ENCODE measurements around the gene BPNT1. TPM values are rescaled to one million over a fixed set of nuclear protein-coding genes. Genes with fewer than 3 reads are reported as not detected.
"Not testable (repeated sequence)": the region's sequence is repeated elsewhere in the genome, so short reads cannot be mapped to it uniquely, and the experiment has no call there.

BPNT1 gene
- total RNA-seq, 2 donors from 2014 or later = 6.0 to 9.4 TPM

DNA sequence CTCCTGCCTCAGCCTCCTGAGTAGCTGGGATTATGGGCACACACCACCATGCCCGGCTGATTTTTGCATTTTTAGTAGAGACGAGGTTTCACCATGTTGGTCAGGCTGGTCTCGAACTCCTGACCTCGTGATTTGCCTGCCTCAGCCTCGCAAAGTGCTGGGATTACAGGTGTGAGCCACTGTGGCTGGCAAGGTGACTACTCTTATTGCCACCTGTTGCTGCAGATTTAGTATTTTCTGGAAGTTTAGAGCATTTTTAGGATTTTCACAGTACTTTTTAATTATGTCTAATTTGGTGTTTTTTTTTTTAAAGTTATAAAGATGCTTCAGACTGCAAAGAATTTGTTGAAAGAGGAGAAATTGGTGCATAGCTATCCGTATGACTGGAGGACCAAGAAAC, 20.9 kb upstream of the BPNT1 start:
- H3K27me3 Mint-ChIP-seq; H3K36me3 Mint-ChIP-seq (ENCODE audit: low read depth); H3K4me1 Mint-ChIP-seq; DNase-seq; H3K4me3 Mint-ChIP-seq; H3K27ac Mint-ChIP-seq; ATAC-seq; H3K9me3 ChIP-seq (ENCODE audit: control insufficient read depth, low read length, poor library complexity, severe bottlenecking): not testable (repeated sequence)

DNA sequence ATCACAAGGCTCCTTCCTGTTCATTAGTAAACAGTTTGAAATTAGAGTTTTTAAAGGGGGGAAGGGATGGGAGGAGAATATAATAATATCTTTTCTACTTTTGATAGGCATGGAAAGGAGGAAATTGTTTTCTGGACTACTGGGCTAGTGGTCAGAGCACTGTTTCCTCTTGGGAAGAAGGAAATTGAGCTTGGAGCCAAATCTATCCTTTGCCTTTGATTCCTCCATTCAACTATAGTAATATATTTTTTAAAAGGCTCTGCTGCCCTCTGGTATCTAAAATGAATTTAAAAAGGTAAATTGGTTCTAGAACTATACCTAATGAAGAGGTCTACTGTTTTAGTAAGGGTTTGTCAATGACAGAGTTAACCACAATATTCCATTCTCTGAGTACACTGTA, 10.2 kb upstream of the BPNT1 start:
- H3K9me3 ChIP-seq (ENCODE audit: control insufficient read depth, low read length, poor library complexity, severe bottlenecking) = no peaks in the 10 kb centered on the region
- DNase-seq (no peak), ATAC-seq (no peak)
- peaks cover 11% of the 10 kb centered on the region for H3K4me1 Mint-ChIP-seq
- no peaks in the 10 kb centered on the region for H3K27me3 Mint-ChIP-seq
- peak overlapping the region; percentile 21 for H3K27ac Mint-ChIP-seq
- peaks cover 5% of the 10 kb centered on the region for H3K36me3 Mint-ChIP-seq (ENCODE audit: low read depth)
- no peak overlapping the region for H3K4me3 Mint-ChIP-seq

DNA sequence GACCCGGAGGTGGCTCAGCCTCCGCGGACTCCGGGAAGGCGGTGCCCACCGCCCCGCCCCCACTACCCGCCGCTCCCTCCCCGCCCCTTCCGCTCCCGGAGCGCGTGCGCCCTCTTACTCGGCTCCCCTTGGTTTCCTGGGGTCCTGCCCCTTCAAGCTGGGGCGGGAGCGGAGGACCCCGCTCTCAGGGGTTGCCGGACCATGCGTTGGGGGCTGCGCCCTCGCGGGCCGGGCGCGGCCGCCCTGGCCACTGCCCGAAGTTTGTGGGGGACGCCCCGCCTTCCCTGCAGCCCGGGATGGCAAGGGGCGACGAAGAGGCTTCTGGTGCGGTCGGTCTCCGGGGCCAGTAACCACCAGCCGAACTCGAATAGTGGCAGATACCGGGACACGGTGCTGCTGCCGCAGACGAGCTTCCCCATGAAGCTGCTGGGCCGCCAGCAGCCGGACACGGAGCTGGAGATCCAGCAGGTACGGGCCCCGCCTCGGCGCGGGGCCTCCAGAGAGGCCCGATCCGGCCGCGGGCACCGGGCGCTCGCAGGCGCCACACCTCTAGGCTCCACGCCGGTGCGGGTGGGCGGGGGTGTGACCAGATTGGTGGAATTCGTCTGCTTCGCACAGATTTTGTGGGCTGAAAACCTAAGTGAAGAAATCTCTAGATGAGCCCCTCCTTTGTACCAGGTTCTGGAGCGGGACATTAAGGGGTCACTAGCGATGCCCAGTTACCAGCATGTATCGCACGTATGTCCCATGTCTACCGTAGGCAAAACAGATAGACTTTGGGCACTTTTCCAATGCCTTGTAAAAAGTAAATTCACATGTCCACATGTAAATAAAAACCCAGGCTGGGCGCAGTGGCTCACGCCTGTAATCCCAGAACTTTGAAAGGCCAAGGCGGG, 4.7 kb upstream of the BPNT1 start, which contains the start of gene IARS2:
Gene IARS2, plus strand, starts transcription at position 117 of the 896 bp plus-strand sequence. Its CDS starts 85 bp downstream, at position 202.
- ATAC-seq = peak; percentile 85
- peaks cover 20% of the 10 kb centered on the region for H3K4me1 Mint-ChIP-seq
- peak within 1 kb of the TSS; percentile 60 for H3K27ac Mint-ChIP-seq
- H3K36me3 Mint-ChIP-seq (ENCODE audit: low read depth) = peaks cover 5% of the 10 kb centered on the region
- H3K9me3 ChIP-seq (ENCODE audit: control insufficient read depth, low read length, poor library complexity, severe bottlenecking) = no peaks in the 10 kb centered on the region
- no peaks in the 10 kb centered on the region for H3K27me3 Mint-ChIP-seq
- DNase-seq = peak; percentile 87 to 94 (median 91)
- peak within 1 kb of the TSS; percentile 74 for H3K4me3 Mint-ChIP-seq

DNA sequence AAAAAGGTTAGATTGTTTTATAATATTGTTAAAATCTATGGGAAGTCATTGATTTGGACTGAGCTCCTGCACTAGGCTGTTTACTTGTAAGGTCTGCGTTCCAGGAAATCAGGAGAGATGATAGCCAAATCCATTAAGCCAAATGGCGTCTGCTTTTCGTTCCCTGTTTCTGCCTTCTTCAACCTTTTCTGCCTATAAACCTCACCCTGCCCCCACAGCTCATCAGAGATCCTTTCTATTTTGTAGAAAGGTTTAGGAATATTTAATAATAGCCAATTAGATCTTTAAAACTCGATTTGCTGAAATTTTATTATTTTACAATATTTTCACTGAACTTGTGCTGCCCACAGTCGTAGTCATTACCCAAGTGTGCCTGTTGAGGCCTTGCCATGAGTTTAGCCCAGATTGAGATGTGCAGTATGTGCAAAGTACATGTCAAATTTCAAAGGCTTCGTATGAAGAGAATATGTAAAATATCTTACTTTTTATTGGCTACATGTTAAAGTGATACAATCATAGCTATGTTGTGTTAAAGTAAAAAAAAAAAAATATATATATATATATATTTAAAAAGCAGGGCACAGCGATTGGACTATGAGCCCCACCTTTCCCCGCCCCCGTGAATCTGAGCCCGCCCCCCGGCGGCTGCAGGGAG, 3.9 kb upstream of the BPNT1 start:
- peak; percentile 1 for ATAC-seq
- Mint-ChIP-seq H3K4me1 (peaks cover 20% of the 10 kb centered on the region), H3K27ac (peak overlapping the region; percentile 37), H3K36me3 (ENCODE audit: low read depth) (peaks cover 5% of the 10 kb centered on the region), H3K27me3 (no peaks in the 10 kb centered on the region), H3K4me3 (peak overlapping the region; percentile 74)
- no peak for DNase-seq
- no peaks in the 10 kb centered on the region for H3K9me3 ChIP-seq (ENCODE audit: control insufficient read depth, low read length, poor library complexity, severe bottlenecking)

DNA sequence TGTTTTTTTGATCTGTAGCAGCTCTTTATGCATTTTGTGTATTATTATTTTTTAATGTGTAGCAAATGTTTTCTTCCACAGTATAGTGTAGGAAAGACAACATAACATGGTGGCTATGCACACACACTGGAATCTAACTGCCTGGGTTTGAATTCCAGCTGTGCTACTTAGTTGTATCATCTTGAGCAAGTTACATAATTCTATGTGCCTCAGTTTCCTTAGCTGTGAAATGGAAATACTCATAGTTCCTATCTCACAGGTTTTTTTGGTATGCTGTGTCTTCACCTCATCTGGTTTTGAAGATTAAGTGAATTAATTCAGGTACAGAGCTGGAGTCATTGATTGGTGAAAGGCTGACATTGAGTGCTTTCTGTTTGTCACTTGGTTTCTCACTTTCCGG, 3.1 kb upstream of the BPNT1 start:
- ATAC-seq (no peak), DNase-seq (no peak)
- H3K36me3 Mint-ChIP-seq (ENCODE audit: low read depth) = peaks cover 2% of the 10 kb centered on the region
- H3K27ac Mint-ChIP-seq = no peak overlapping the region
- H3K4me1 Mint-ChIP-seq = peaks cover 17% of the 10 kb centered on the region
- H3K27me3 Mint-ChIP-seq = no peaks in the 10 kb centered on the region
- no peak overlapping the region for H3K4me3 Mint-ChIP-seq
- H3K9me3 ChIP-seq (ENCODE audit: control insufficient read depth, low read length, poor library complexity, severe bottlenecking) = no peaks in the 10 kb centered on the region

DNA sequence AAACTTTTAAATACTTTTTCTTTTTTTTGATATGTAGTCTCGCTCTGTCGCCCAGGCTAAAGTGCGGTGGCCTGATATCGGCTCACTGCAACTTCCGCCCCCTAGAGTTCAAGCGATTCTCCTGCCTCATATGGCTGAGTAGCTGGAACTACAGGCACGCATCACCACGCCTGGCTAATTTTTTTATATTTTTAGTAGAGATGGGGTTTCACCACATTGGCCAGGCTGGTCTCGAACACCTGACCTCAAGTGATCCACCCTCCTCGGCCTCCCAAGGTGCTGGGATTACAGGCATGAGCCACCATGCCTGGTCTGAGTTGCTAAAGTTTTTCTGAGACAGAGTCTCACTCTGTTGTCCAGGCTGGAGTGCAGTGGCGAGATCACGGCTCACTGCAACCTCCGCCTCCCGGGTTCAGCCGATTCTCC, 3.3 kb downstream of the BPNT1 start:
- H3K4me1 Mint-ChIP-seq = peaks cover 11% of the 10 kb centered on the region
- not testable (repeated sequence) for H3K9me3 ChIP-seq (ENCODE audit: control insufficient read depth, low read length, poor library complexity, severe bottlenecking); H3K36me3 Mint-ChIP-seq (ENCODE audit: low read depth); DNase-seq; H3K4me3 Mint-ChIP-seq; H3K27me3 Mint-ChIP-seq; ATAC-seq; H3K27ac Mint-ChIP-seq

DNA sequence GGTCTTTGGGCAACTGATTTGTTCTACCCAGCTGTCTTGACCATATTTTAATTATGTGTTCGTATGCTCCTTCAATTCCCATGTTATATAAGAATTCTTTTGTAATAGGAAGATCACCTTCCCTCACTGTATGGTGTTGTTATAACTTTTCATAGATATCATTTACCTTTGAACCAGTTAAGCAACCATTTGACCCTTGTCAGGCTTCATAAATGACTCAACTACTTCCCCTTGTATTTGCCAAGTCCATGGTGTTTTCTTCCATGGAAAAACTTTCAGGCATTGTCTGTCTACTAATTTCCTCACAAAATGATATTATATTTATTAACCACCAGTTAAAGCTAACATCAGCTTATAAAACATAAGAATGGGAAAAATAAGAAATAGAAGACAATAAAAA, 5.1 kb downstream of the BPNT1 start:
- no peak for ATAC-seq
- Mint-ChIP-seq H3K36me3 (ENCODE audit: low read depth) (peaks cover 4% of the 10 kb centered on the region), H3K4me3 (no peak overlapping the region), H3K4me1 (peaks cover 6% of the 10 kb centered on the region), H3K27ac (no peak overlapping the region), H3K27me3 (no peaks in the 10 kb centered on the region)
- DNase-seq = no peak
- no peaks in the 10 kb centered on the region for H3K9me3 ChIP-seq (ENCODE audit: control insufficient read depth, low read length, poor library complexity, severe bottlenecking)

DNA sequence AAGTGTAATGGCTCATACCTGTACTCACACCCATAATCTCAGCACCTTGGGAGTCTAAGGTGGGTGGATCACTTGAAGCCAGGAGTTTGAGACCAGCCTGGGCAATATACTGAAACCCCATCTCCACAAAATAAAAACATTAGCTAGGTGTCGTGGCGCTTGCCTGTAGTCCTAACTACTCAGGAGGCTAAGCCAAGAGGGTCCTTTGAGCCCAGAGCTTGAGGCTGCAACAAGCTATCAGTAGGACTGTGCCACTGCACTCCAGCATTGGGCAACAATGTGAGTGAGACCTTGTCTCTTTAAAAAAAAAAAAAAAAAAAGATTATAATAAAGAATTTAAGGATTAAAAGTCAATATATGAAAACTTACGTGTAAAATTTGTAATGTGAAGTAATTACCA, 11.7 kb downstream of the BPNT1 start:
- H3K36me3 Mint-ChIP-seq (ENCODE audit: low read depth) = peaks cover 2% of the 10 kb centered on the region
- DNase-seq = no peak
- H3K27ac Mint-ChIP-seq = no peak overlapping the region
- H3K4me3 Mint-ChIP-seq = no peak overlapping the region
- ATAC-seq = no peak
- no peaks in the 10 kb centered on the region for H3K9me3 ChIP-seq (ENCODE audit: control insufficient read depth, low read length, poor library complexity, severe bottlenecking)
- no peaks in the 10 kb centered on the region for H3K27me3 Mint-ChIP-seq
- H3K4me1 Mint-ChIP-seq = peaks cover 5% of the 10 kb centered on the region

DNA sequence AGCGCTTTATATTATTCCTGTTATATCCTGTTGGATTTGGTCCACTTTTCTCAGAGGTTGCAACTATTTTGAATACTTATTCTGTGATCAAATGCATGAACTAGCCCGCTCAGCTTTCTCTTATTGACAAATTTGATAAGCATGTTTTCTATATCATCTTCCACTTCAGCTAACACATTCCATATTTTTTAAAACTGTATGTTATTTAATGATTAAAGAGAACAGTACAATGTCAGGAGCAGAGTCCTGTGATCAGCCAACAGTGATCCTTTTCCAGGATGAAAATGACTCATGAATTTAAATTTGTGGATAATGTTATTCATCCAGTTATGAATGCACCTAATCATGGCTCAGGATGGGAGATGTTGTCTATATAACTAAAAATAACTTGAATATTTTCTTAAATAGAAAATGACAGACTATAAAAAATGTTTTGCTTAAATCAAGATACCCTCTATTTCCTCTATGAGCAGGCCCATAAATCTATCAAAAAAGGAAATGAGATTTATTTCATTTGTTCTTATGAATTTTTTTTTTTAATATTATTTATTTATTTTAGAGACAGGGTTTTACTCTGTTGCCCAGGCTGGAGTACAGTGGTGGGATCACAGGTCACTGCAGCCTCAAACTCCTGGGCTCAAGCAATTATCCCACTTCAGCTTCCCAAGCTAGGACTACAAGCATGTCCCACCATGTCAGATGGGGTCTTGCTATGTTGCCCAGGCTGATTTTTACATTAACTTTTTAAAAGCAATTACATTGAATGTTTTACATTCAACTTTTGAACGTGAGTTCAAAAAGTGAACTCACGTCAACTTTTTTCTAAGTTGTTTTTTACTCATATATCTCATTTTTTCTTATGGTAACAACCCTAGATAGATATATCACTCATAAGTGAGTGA, 12.5 kb downstream of the BPNT1 start:
- Mint-ChIP-seq H3K4me1 (peaks cover 5% of the 10 kb centered on the region), H3K36me3 (ENCODE audit: low read depth) (peaks cover 4% of the 10 kb centered on the region), H3K27me3 (no peaks in the 10 kb centered on the region), H3K27ac (no peak overlapping the region), H3K4me3 (no peak overlapping the region)
- DNase-seq (no peak), ATAC-seq (no peak)
- no peaks in the 10 kb centered on the region for H3K9me3 ChIP-seq (ENCODE audit: control insufficient read depth, low read length, poor library complexity, severe bottlenecking)

DNA sequence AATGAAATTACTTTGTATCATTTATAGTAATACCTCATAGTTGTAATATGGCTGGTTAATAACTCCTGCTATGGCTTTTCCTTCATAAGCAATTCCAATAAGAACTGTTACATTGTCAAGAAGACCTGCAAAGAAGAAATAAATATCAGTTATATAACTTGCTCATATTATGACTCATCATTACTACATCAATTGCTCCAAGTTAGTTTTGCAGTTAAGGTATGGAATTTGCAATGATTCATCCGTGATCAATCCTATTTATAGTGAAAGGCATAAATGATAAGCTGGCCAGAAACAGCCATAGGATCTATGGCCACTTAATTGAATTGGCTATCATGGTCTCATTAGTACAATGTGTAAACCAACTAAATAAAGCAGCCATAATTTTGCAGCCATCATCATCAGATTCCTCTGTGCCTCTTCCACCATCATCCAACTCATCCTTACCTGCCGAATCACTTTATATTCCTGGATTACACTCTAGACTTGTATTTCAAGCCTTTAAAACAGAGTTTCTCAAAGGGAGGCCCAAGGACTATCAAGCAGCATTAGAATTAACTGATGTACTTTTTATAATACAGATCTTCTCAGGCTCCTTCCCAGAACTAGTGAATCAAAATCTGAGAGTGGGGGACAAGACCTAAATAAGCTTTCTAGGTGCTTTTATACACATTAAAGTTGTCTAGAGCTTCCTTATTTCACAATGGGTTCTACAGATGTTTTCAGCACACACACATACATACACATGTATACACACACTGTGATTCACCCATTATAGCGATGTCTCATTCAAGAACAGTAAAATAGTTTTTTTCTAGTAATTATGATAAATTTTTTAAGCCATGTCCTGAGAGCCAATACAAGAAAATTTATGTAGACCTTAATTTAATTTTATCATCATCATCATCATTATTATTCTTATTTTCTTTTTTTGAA, 22.1 kb downstream of the BPNT1 start:
- Mint-ChIP-seq H3K4me3 (no peak overlapping the region), H3K27me3 (no peaks in the 10 kb centered on the region), H3K4me1 (no peaks in the 10 kb centered on the region), H3K27ac (no peak overlapping the region), H3K36me3 (ENCODE audit: low read depth) (no peaks in the 10 kb centered on the region)
- DNase-seq (no peak), ATAC-seq (no peak)
- no peaks in the 10 kb centered on the region for H3K9me3 ChIP-seq (ENCODE audit: control insufficient read depth, low read length, poor library complexity, severe bottlenecking)

DNA sequence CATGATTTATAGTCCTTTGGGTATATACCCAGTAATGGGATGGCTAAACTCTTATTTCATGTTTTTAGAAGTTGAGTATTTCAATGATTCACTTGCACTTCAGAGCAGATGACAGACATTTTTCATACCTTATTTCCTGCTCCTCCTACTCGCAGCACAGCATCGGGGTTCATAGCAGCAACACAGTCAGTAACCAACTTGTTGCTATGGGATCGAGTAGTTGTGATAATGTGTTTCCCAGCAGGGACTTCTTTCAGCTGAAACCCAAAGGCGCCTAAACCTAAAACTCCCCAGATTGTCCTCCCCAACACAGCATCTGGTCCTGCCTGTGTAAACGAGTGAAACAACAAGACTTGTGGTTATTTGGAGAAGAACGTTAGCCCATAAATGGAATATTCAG, 27.0 kb downstream of the BPNT1 start:
- H3K9me3 ChIP-seq (ENCODE audit: control insufficient read depth, low read length, poor library complexity, severe bottlenecking) = no peaks in the 10 kb centered on the region
- H3K27me3 Mint-ChIP-seq = no peaks in the 10 kb centered on the region
- H3K36me3 Mint-ChIP-seq (ENCODE audit: low read depth) = peaks cover 2% of the 10 kb centered on the region
- H3K27ac Mint-ChIP-seq = no peak overlapping the region
- DNase-seq (no peak), ATAC-seq (no peak)
- H3K4me1 Mint-ChIP-seq = no peaks in the 10 kb centered on the region
- H3K4me3 Mint-ChIP-seq = no peak overlapping the region

DNA sequence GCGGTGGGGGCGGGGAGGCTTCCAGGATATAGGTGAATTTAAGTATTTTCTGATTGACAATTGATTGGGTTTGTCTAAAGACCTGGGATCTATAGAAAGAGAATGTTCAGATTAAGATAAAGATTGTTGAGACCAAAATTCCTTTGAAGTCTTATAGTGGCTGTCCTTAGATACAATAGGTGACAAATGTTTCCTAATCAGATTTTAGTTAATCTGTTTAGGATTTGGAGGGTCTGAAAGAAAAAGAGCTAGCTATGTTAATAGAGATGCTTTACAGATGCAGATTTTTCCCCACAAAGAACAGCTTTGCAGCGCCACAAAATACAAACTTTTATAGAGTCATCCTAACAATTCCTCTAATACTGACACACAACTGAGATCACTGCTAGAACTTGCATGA, 28.7 kb downstream of the BPNT1 start:
- Mint-ChIP-seq H3K27ac (no peak overlapping the region), H3K27me3 (no peaks in the 10 kb centered on the region), H3K36me3 (ENCODE audit: low read depth) (peaks cover 7% of the 10 kb centered on the region), H3K4me3 (no peak overlapping the region), H3K4me1 (peaks cover 4% of the 10 kb centered on the region)
- no peak for ATAC-seq
- H3K9me3 ChIP-seq (ENCODE audit: control insufficient read depth, low read length, poor library complexity, severe bottlenecking) = no peaks in the 10 kb centered on the region
- no peak for DNase-seq
